ENCODE measurements around the gene ZWILCH.

DNA sequence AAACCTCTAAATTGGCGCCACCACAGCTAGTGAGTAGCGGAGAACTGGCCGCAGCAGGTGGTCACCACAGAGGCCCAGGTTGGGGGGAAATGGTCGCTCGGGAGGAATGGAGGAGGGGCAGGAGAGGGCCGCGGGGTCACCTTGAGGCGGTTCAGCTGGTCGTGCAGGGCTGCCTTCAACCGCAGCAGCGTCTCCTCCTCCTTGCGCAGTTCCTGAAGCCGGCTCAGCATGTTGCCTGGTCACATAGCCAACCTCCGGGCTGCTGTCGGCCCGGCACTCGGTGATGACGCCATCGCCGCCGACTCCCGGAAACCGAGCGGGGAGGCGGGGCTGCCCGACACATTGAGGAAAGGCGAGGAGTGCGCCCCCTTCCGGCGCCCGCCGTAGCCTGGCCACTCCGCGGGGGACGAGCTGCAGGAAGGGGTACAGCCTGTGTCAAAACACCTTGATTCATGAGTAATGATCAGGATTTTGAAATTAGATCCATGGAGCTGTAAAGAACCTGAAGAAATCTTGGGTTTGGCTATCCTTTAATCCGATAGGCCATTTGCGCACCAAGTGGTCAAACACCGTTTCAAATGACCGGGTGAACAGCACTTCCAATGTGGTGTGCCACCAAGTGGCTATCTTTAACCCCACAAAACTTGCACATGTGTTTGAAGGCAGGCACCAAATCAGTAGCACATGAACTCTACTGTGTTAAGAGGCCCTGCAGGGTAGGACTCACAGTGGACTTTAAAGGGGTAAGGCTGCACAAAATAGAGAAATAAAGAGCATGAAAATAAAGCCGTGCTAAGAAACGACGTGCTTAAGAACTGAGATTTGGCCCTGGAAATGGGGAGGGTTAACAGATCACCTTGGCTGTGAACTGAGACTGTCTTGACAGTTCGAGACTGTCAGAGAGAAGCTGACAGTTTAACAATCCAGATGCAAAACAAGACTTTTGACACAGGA, 7.3 kb upstream of the ZWILCH start, which contains the start of gene SNAPC5:
- TF ChIP-seq CTCF (IDR thresholded peaks at IDR 0.05 in 8 of 11, conservative IDR thresholded peaks at IDR 0.05 in 3 of 11) (peak; percentile 93 to 99 (median 97)), POLR2A (IDR thresholded peaks at IDR 0.05) (peak in 1 of 3 donors; percentile 37)
